Adrenal gland (tissue), 5 donors: ENCODE data around the gene SLC25A20.

Experiments used
- POLR2A ChIP-seq, 2 donors: fragments of 450-650 bp; IDR thresholded peaks; one replicate each; pipeline ENCODE4 v1.6.1; 2017; ENCODE audit warnings: antibody characterized with exemption in 2 of 2, mild to moderate bottlenecking in 2 of 2, moderate library complexity in 1 of 2
- TF ChIP-seq, protein P1 (sequence below), 6 experiments: fragments of 450-650 bp in 4 of 6; fragments of 200-600 bp in 2 of 6; sonication (generic) in 1 of 6; IDR thresholded peaks; 1 replicate in 5 of 6; 2 replicates in 1 of 6; pipeline versions ENCODE4 v1.5.1 to v1.8.0; 2016 to 2021; ENCODE audit warnings: antibody characterized with exemption in 6 of 6, mild to moderate bottlenecking in 2 of 6, moderate library complexity in 1 of 6
- donor health status: DM: no; HTN: no; CAD: no.

DNA sequence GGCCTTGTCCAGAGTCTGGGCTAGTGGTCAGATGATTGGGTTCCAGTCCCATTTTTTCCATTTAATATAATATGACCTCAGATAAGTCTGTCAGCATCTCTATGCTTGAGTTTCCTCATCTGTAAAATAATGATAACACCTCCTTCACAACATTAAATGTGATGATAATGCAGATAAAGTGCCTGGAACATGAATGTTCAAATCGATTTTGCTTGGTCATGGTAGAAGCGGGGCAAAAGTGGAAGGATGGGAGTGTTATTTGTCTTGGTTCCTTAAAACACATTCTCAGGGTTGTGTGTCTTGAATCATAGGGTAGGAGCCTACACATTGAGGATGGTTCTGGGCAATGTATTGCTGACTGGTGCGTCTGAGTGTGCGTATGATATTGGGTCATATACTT, 36.8 kb upstream of the SLC25A20 start:
- TF ChIP-seq, protein P1, sequence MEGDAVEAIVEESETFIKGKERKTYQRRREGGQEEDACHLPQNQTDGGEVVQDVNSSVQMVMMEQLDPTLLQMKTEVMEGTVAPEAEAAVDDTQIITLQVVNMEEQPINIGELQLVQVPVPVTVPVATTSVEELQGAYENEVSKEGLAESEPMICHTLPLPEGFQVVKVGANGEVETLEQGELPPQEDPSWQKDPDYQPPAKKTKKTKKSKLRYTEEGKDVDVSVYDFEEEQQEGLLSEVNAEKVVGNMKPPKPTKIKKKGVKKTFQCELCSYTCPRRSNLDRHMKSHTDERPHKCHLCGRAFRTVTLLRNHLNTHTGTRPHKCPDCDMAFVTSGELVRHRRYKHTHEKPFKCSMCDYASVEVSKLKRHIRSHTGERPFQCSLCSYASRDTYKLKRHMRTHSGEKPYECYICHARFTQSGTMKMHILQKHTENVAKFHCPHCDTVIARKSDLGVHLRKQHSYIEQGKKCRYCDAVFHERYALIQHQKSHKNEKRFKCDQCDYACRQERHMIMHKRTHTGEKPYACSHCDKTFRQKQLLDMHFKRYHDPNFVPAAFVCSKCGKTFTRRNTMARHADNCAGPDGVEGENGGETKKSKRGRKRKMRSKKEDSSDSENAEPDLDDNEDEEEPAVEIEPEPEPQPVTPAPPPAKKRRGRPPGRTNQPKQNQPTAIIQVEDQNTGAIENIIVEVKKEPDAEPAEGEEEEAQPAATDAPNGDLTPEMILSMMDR (IDR thresholded peaks at IDR 0.05) = no peak
- TF ChIP-seq POLR2A (IDR thresholded peaks at IDR 0.05) = no peak
